Measurements from ENCODE around the gene HSPB2. TPM values are rescaled to one million over a fixed set of nuclear protein-coding genes. Genes with fewer than 3 reads are reported as not detected.

The HSPB2 gene
- total RNA-seq, 1 experiment from 2014 or later = 0.28 TPM

GRCh38 chr11:111886032-111886431, 26.5 kb upstream of the HSPB2 start:
- Histone ChIP-seq H3K27me3 (ENCODE audit: insufficient read depth, low read depth) (no peaks in the 10 kb centered on the region), H3F3A (ENCODE audit: insufficient read depth, low read depth) (no peaks in the 10 kb centered on the region; the same call in 1 of the 2 replicates), H3K4me2 (no peak overlapping the region), H3K79me2 (ENCODE audit: low read depth) (no peaks in the 10 kb centered on the region), H3K4me3 (no peak overlapping the region), H3K9me3 (ENCODE audit: insufficient read depth, low read depth) (no peaks in the 10 kb centered on the region), H3K9me2 (ENCODE audit: insufficient read depth) (no peaks in the 10 kb centered on the region), H3K27ac (no peak overlapping the region), H3K4me1 (replicated peaks; ENCODE audit: insufficient read depth) (no peaks in the 10 kb centered on the region), H3K36me3 (ENCODE audit: low read depth) (no peaks in the 10 kb centered on the region), H2AFZ (no peak overlapping the region), H4K20me1 (ENCODE audit: insufficient read depth) (no peaks in the 10 kb centered on the region)
- ChIA-PET POLR2A (ENCODE audit: unreplicated experiment) (no interaction called here), CTCF (no interaction called here)
- no TSS peak for BruUV-seq (replicated peaks)
- intact Hi-C loops (cut with micrococcal nuclease; ENCODE audit: unreplicated experiment) = no loop called here
- DNase-seq = no peak
- TF ChIP-seq CTCF (conservative IDR thresholded peaks at IDR 0.05) (no peak), EZH2 (IDR thresholded peaks at IDR 0.05; ENCODE audit: low read depth) (no peak)

GRCh38 chr11:111886844-111887243, 25.7 kb upstream of the HSPB2 start:
- no peak for DNase-seq
- Histone ChIP-seq H3K27me3 (ENCODE audit: insufficient read depth, low read depth) (no peaks in the 10 kb centered on the region), H4K20me1 (ENCODE audit: insufficient read depth) (no peaks in the 10 kb centered on the region), H3K36me3 (ENCODE audit: low read depth) (no peaks in the 10 kb centered on the region), H3K9me3 (ENCODE audit: insufficient read depth, low read depth) (no peaks in the 10 kb centered on the region), H3K4me3 (no peak overlapping the region), H3K9me2 (ENCODE audit: insufficient read depth) (no peaks in the 10 kb centered on the region), H3F3A (ENCODE audit: insufficient read depth, low read depth) (no peaks in the 10 kb centered on the region; the same call in 1 of the 2 replicates), H3K4me2 (no peak overlapping the region), H3K79me2 (ENCODE audit: low read depth) (no peaks in the 10 kb centered on the region), H2AFZ (no peak overlapping the region), H3K27ac (no peak overlapping the region), H3K4me1 (replicated peaks; ENCODE audit: insufficient read depth) (no peaks in the 10 kb centered on the region)
- ChIA-PET CTCF (no interaction called here), POLR2A (ENCODE audit: unreplicated experiment) (no interaction called here)
- intact Hi-C loops (cut with micrococcal nuclease; ENCODE audit: unreplicated experiment) = no loop called here
- no TSS peak for BruUV-seq (replicated peaks)
- TF ChIP-seq EZH2 (IDR thresholded peaks at IDR 0.05; ENCODE audit: low read depth) (no peak), CTCF (conservative IDR thresholded peaks at IDR 0.05) (no peak)

GRCh38 chr11:111905411-111905810, 7.1 kb upstream of the HSPB2 start:
- BruUV-seq (replicated peaks) = no TSS peak
- ChIA-PET CTCF (no interaction called here), POLR2A (ENCODE audit: unreplicated experiment) (no interaction called here)
- TF ChIP-seq CTCF (conservative IDR thresholded peaks at IDR 0.05) = no peak
- no peak for TF ChIP-seq EZH2 (IDR thresholded peaks at IDR 0.05; ENCODE audit: low read depth)
- Histone ChIP-seq H3K4me3 (no peak overlapping the region), H3K27ac (no peak overlapping the region), H3K9me2 (ENCODE audit: insufficient read depth) (no peaks in the 10 kb centered on the region), H3K4me2 (no peak overlapping the region), H3F3A (ENCODE audit: insufficient read depth, low read depth) (no peaks in the 10 kb centered on the region), H4K20me1 (ENCODE audit: insufficient read depth) (no peaks in the 10 kb centered on the region), H3K27me3 (ENCODE audit: insufficient read depth, low read depth) (no peaks in the 10 kb centered on the region), H2AFZ (no peak overlapping the region), H3K9me3 (ENCODE audit: insufficient read depth, low read depth) (no peaks in the 10 kb centered on the region), H3K4me1 (replicated peaks; ENCODE audit: insufficient read depth) (no peaks in the 10 kb centered on the region), H3K79me2 (ENCODE audit: low read depth) (no peaks in the 10 kb centered on the region), H3K36me3 (ENCODE audit: low read depth) (no peaks in the 10 kb centered on the region)
- no peak for DNase-seq
- intact Hi-C loops (cut with micrococcal nuclease; ENCODE audit: unreplicated experiment) = no loop called here

All from PC-9 (cell line).